Measurements from ENCODE around the gene RTN4R. TPM values are rescaled to one million over a fixed set of nuclear protein-coding genes. Genes with fewer than 3 reads are reported as not detected.

Gene RTN4R
- total and polyA plus RNA-seq, 2 of the 8 experiments (the other 6 are each of a cell fraction or from before 2014, with no cell fraction given), result 21.8 to 41.3 TPM

- Histone ChIP-seq H3K4me3 (ENCODE audit: extremely low read depth in 1 of 4, insufficient read depth in 2 of 4, low read depth in 3 of 4, low read length in 4 of 4) (no peak overlapping the region), H2BK5ac (ENCODE audit: low read depth, low read length) (no peak overlapping the region), H2BK20ac (ENCODE audit: low read length) (no peak overlapping the region), H3K23me2 (ENCODE audit: low read depth, low read length) (no peaks in the 10 kb centered on the region), H3K14ac (ENCODE audit: insufficient read length) (no peak overlapping the region), H3K79me2 (ENCODE audit: control insufficient read depth in 1 of 2, insufficient read depth in 2 of 2, low read length in 2 of 2) (no peaks in the 10 kb centered on the region), H3K27me3 (replicated peaks in 1 of 4; ENCODE audit: control insufficient read depth in 3 of 4, extremely low read depth in 1 of 4, insufficient read depth in 3 of 4, low read length in 3 of 4) (no peaks in the 10 kb centered on the region; a peak in 1 of 7 replicates), H3K36me3 (ENCODE audit: control insufficient read depth in 2 of 4, insufficient read depth in 4 of 4, low read length in 3 of 4) (no peaks in the 10 kb centered on the region), H4K8ac (ENCODE audit: extremely low read depth, insufficient read depth, low read length) (no peak overlapping the region), H2AFZ (ENCODE audit: low read length) (no peak overlapping the region), H4K20me1 (replicated peaks in 1 of 2; ENCODE audit: control insufficient read depth in 1 of 2, insufficient read depth in 2 of 2, low read length in 2 of 2) (no peaks in the 10 kb centered on the region), H3K4ac (replicated peaks; ENCODE audit: insufficient read length, low read depth, low read length) (no peak overlapping the region), H2BK120ac (replicated peaks; ENCODE audit: low read depth, low read length) (no peak overlapping the region), H2AK5ac (ENCODE audit: low read depth, low read length) (no peak overlapping the region), H3K27ac (ENCODE audit: low read depth, low read length) (no peak overlapping the region), H3K4me2 (ENCODE audit: insufficient read depth in 1 of 2, low read depth in 2 of 2, low read length in 2 of 2) (no peak overlapping the region), H2BK15ac (ENCODE audit: low read length) (no peak overlapping the region), H3K23ac (ENCODE audit: insufficient read length) (no peak overlapping the region), H3K79me1 (ENCODE audit: low read depth, low read length) (no peaks in the 10 kb centered on the region), H3K56ac (replicated peaks; ENCODE audit: insufficient read length, low read depth, low read length) (no peak overlapping the region), H4K5ac (ENCODE audit: insufficient read length, low read depth, low read length) (no peak overlapping the region), H2BK12ac (ENCODE audit: low read depth, low read length) (no peak overlapping the region), H4K91ac (replicated peaks; ENCODE audit: insufficient read length, low read length) (no peak overlapping the region), H3K9ac (replicated peaks in 1 of 4; ENCODE audit: extremely low read depth in 1 of 4, low read depth in 3 of 4, low read length in 3 of 4) (no peak overlapping the region), H3K9me3 (ENCODE audit: insufficient read depth in 2 of 2, low read depth in 1 of 2, low read length in 1 of 2) (no peaks in the 10 kb centered on the region), H3K18ac (ENCODE audit: extremely low read depth, low read length) (no peak overlapping the region), H3K4me1 (replicated peaks in 1 of 4; ENCODE audit: control insufficient read depth in 3 of 4, insufficient read depth in 4 of 4, low read length in 3 of 4) (no peaks in the 10 kb centered on the region)
- CTCF ChIA-PET (ENCODE audit: partially characterized antibody), result interaction anchor here (0.8 kb wide), 1 partner anchor 12 kb away, joined by 3 read pairs; no protein-coding TSS in a partner anchor
- DNase-seq (ENCODE audit: low read depth in 1 of 2, low spot score in 2 of 2), result no peak
- no peak for FAIRE-seq
- POLR2A ChIA-PET (ENCODE audit: partially characterized antibody), result no interaction called here
- 86% methylated on average over 7 of the region's 12 CpGs; no CpG with 5 or more reads in 1 of the 2 experiments for WGBS, 2 experiments (ENCODE audit: extremely low coverage in 1 of 2, insufficient coverage in 1 of 2, insufficient read length in 1 of 2, insufficient replicate concordance in 2 of 2, low coverage in 1 of 2, low lambda C conversion rate in 2 of 2, missing lambda C conversion rate in 1 of 2)
- TF ChIP-seq SAP30 (IDR thresholded peaks at IDR 0.05; ENCODE audit: insufficient read depth, insufficient replicate concordance, low read length), result no peak
Observed at GRCh38 chr22:20280866-20281265, 12.7 kb upstream of the RTN4R start.

Measured in H1 (cell line).